Hepatocyte (in vitro differentiated cells): ENCODE measurements around the gene SHC4. TPM values are rescaled to one million over a fixed set of nuclear protein-coding genes. Genes with fewer than 3 reads are reported as not detected.

ENCODE experiments used
- DNase-seq: peaks from one replicate; pipeline ENCODE4 v3.0.0-alpha.2; 2016; ENCODE audit warnings: low spot score
- H2AFZ ChIP-seq: fragments of 200-600 bp; sonication (generic); 2 replicates; pipeline ENCODE4 v1.6.0; 2016; ENCODE audit warnings: antibody characterized with exemption, mild to moderate bottlenecking
- H3K27ac ChIP-seq: fragments of 200-600 bp; sonication (generic); 2 replicates; pipeline ENCODE4 v1.5.1; 2016; ENCODE audit warnings: mild to moderate bottlenecking
- H3K27me3 ChIP-seq: fragments of 200-600 bp; sonication (generic); 2 replicates; pipeline ENCODE4 v1.6.1; 2016
- H3K36me3 ChIP-seq: fragments of 200-600 bp; sonication (generic); replicated peaks from 2 replicates; pipeline ENCODE4 v1.5.1; 2016; ENCODE audit warnings: low read depth; ENCODE audit not compliant: insufficient read depth
- H3K4me1 ChIP-seq: fragments of 200-600 bp; sonication (generic); 2 replicates; pipeline ENCODE4 v1.5.1; 2016; ENCODE audit warnings: mild to moderate bottlenecking, moderate library complexity; ENCODE audit not compliant: insufficient read depth
- H3K4me2 ChIP-seq: fragments of 200-600 bp; sonication (generic); 2 replicates; pipeline ENCODE4 v1.6.0; 2016
- H3K4me3 ChIP-seq: fragments of 200-600 bp; sonication (generic); 2 replicates; pipeline ENCODE4 v1.5.1; 2016; ENCODE audit warnings: mild to moderate bottlenecking
- H3K79me2 ChIP-seq: fragments of 200-600 bp; sonication (generic); 2 replicates; pipeline ENCODE4 v1.6.0; 2017; ENCODE audit warnings: mild to moderate bottlenecking
- H3K9me2 ChIP-seq: fragments of 200-600 bp; sonication (generic); replicated peaks from 2 replicates; pipeline ENCODE4 v1.6.0; 2017; ENCODE audit warnings: mild to moderate bottlenecking; ENCODE audit not compliant: insufficient read depth
- H3K9me3 ChIP-seq: fragments of 200-600 bp; sonication (generic); 2 replicates; pipeline ENCODE4 v1.5.1; 2016; ENCODE audit warnings: low read depth, mild to moderate bottlenecking
- H4K20me1 ChIP-seq: fragments of 200-600 bp; sonication (generic); 2 replicates; pipeline ENCODE4 v1.6.0; 2016; ENCODE audit warnings: mild to moderate bottlenecking; ENCODE audit not compliant: insufficient read depth, poor library complexity, severe bottlenecking
- CTCF ChIP-seq: fragments of 200-600 bp; sonication (generic); IDR thresholded peaks from 2 replicates; pipeline ENCODE4 v1.5.1; 2016; ENCODE audit warnings: antibody characterized with exemption, mild to moderate bottlenecking; ENCODE audit not compliant: poor library complexity
- EZH2 ChIP-seq: fragments of 200-600 bp; sonication (generic); IDR thresholded peaks from 2 replicates; pipeline ENCODE4 v1.6.1; 2016; ENCODE audit warnings: antibody characterized with exemption, mild to moderate bottlenecking, borderline replicate concordance
- EZH2phosphoT487 ChIP-seq: fragments of 200-600 bp; sonication (generic); IDR thresholded peaks from one replicate; pipeline ENCODE4 v1.6.1; 2018; ENCODE audit warnings: antibody characterized with exemption, mild to moderate bottlenecking, low read depth, moderate library complexity; ENCODE audit not compliant: unreplicated experiment, severe bottlenecking
- WGBS: methylation state at CpG from one replicate; pipeline ENCODE4 v1.1.6; 2016; ENCODE audit warnings: low lambda C conversion rate; ENCODE audit errors: missing lambda C conversion rate; 5-methylcytosine and 5-hydroxymethylcytosine counted together
- polyA plus RNA-seq: library from polyadenylated mRNA; unstranded; fragments of >200 nt; fragmentation: Nextera tagmentation; extraction: Ambion mirVana; gene quantifications from 2 replicates; pipeline ENCODE4 v1.2.1, GENCODE V29; 2016
- total RNA-seq: library from RNA; depleted of rRNA; stranded (reverse); fragments of >200 nt; gene quantifications from 2 replicates; pipeline ENCODE4 v1.2.3, GENCODE V29; 2014

Gene SHC4
- total and polyA plus RNA-seq, 2 experiments from 2014 or later = 0.75 to 1.00 TPM

DNA sequence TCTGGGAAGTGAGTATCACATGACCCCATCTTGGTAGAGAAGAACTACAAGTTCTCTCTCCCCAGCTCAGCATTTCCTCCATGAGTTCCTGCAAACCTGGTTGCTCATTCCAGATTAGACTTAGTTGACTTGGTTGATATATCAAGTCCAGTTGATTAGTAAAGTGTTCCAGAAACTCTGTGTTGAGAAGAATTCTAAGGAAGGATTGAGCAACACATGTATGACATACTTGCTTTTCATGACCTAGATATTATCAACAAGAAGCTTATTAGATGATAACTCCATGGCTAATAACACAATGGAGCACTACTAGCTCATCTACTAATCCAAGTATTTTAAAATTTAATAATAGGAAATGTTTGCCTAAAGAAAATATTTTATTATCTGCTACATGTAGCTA, 92.2 kb downstream of the SHC4 start:
- Histone ChIP-seq H3K9me2 (no peaks in the 10 kb centered on the region), H4K20me1 (no peaks in the 10 kb centered on the region), H3K27ac (no peak overlapping the region), H3K4me3 (no peak overlapping the region), H3K79me2 (no peaks in the 10 kb centered on the region), H3K36me3 (no peaks in the 10 kb centered on the region), H3K4me1 (no peaks in the 10 kb centered on the region), H3K9me3 (no peaks in the 10 kb centered on the region), H2AFZ (no peak overlapping the region), H3K27me3 (peaks cover 21% of the 10 kb centered on the region), H3K4me2 (no peak overlapping the region)
- no peak for DNase-seq
- TF ChIP-seq EZH2phosphoT487 (no peak), EZH2 (no peak), CTCF (no peak)

GRCh38 chr15:48869966-48870365, 93.8 kb downstream of the SHC4 start:
- WGBS = 100% methylated on average over 1 of the region's 1 CpG
- Histone ChIP-seq H3K36me3 (no peaks in the 10 kb centered on the region), H3K27me3 (peaks cover 21% of the 10 kb centered on the region), H3K27ac (no peak overlapping the region), H3K4me2 (no peak overlapping the region), H3K9me2 (no peaks in the 10 kb centered on the region), H3K4me3 (no peak overlapping the region), H4K20me1 (no peaks in the 10 kb centered on the region), H3K4me1 (peaks cover 9% of the 10 kb centered on the region), H3K9me3 (no peaks in the 10 kb centered on the region), H2AFZ (no peak overlapping the region), H3K79me2 (no peaks in the 10 kb centered on the region)
- no peak for TF ChIP-seq CTCF
- TF ChIP-seq EZH2 = no peak
- TF ChIP-seq EZH2phosphoT487 = no peak
- no peak for DNase-seq

DNA sequence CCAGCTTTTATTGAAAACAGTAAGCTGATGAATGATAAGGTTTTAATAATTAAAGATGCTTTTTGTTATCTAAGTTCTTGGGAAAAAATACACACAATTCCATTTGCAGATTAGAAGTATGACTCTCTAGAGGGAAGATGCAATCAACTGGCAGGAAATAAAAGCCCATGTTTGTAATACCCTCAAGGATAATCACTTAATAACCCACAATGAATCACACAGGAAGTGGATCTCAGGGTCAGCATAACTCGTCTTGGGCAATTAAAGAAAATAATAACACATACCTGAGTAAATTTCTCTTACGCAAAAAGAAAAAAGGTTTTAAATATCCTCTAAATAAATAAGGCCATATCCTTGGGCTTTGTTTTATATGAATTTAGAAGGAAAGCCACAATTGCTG, 95.2 kb downstream of the SHC4 start:
- Histone ChIP-seq H4K20me1 (no peaks in the 10 kb centered on the region), H3K27ac (peak overlapping the region; percentile 45), H3K4me2 (no peak overlapping the region), H3K36me3 (no peaks in the 10 kb centered on the region), H3K9me3 (no peaks in the 10 kb centered on the region), H3K79me2 (no peaks in the 10 kb centered on the region), H3K4me1 (peaks cover 9% of the 10 kb centered on the region), H2AFZ (no peak overlapping the region), H3K9me2 (no peaks in the 10 kb centered on the region), H3K27me3 (peaks cover 11% of the 10 kb centered on the region), H3K4me3 (no peak overlapping the region)
- TF ChIP-seq CTCF = no peak
- no peak for TF ChIP-seq EZH2
- TF ChIP-seq EZH2phosphoT487 = no peak
- no peak for DNase-seq
- 46% methylated on average over 2 of the region's 2 CpGs for WGBS

DNA sequence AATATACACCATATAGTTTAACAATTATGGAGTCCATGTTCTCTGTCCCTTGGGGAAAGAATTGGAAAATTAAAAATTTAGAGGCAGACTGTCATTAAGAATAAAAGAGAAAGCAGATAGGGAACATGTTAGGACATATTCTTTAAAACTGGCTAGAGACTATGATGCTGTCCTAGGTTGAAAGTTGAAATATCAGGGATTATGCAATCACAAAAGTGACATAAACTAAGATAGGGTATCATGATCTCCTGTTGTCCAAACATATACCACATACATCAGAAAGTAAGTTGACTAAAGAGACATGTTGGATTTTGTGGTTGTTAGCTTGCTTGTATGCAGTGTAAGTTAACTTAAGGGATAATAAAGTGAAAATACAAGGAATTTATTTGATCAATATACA, 95.7 kb downstream of the SHC4 start:
- TF ChIP-seq EZH2 (no peak), CTCF (no peak), EZH2phosphoT487 (no peak)
- peaks cover 9% of the 10 kb centered on the region for H3K4me1 ChIP-seq

More for the DNA sequence above, 95.7 kb downstream of the SHC4 start:
- Histone ChIP-seq H3K36me3 (no peaks in the 10 kb centered on the region), H3K9me3 (no peaks in the 10 kb centered on the region), H2AFZ (no peak overlapping the region), H3K4me2 (no peak overlapping the region), H3K79me2 (no peaks in the 10 kb centered on the region), H3K27ac (no peak overlapping the region), H3K4me3 (no peak overlapping the region), H3K27me3 (peaks cover 8% of the 10 kb centered on the region), H3K9me2 (no peaks in the 10 kb centered on the region), H4K20me1 (no peaks in the 10 kb centered on the region)
- DNase-seq = no peak
